H1 (cell line): Measurements from ENCODE around the gene SMYD5. TPM values are rescaled to one million over a fixed set of nuclear protein-coding genes. Genes with fewer than 3 reads are reported as not detected.
"Not testable (repeated sequence)": the region's sequence is repeated elsewhere in the genome, so short reads cannot be mapped to it uniquely, and the experiment has no call there.

Experiments used
- CTCF ChIA-PET: fragments of 300-600 bp; sonication (Branson Sonifier 250); formaldehyde crosslinking; loops from one replicate; lab custom pipeline; 2021; ENCODE audit not compliant: partially characterized antibody; lab: Charles Lee
- POLR2A ChIA-PET: fragments of 300-600 bp; sonication (Branson Sonifier 250); formaldehyde crosslinking; loops from one replicate; lab custom pipeline; 2021; ENCODE audit warnings: inconsistent platforms; ENCODE audit not compliant: partially characterized antibody; lab: Charles Lee
- DNase-seq, 2 experiments: peaks; one replicate each; pipeline versions ENCODE4 v3.0.0 to v3.0.0-alpha.2; 2010 to 2022; ENCODE audit warnings: low spot score in 2 of 2, low read depth in 1 of 2, mixed read lengths in 1 of 2
- FAIRE-seq: peaks from 2 replicates; lab custom pipeline; 2011; peaks lifted over from hg19 to GRCh38; lab: Jason Lieb, UNC
- H2AFZ ChIP-seq: 2 replicates; pipeline ENCODE4 v1.8.1; 2012; ENCODE audit warnings: low read length, inconsistent platforms
- H2AK5ac ChIP-seq: 2 replicates; pipeline ENCODE4 v1.6.1; 2013; ENCODE audit warnings: low read depth, low read length
- H2BK120ac ChIP-seq: replicated peaks from 2 replicates; pipeline ENCODE3; 2013; ENCODE audit warnings: low read depth, low read length, inconsistent platforms
- H2BK12ac ChIP-seq: 2 replicates; pipeline ENCODE4 v1.6.1; 2013; ENCODE audit warnings: low read depth, low read length
- H2BK15ac ChIP-seq: 2 replicates; pipeline ENCODE4 v1.6.1; 2013; ENCODE audit warnings: low read length
- H2BK20ac ChIP-seq: 2 replicates; pipeline ENCODE4 v1.6.1; 2013; ENCODE audit warnings: low read length
- H2BK5ac ChIP-seq: 2 replicates; pipeline ENCODE4 v1.6.1; 2013; ENCODE audit warnings: low read depth, low read length
- H3K14ac ChIP-seq: 2 replicates; pipeline ENCODE4 v1.6.1; 2013; ENCODE audit warnings: inconsistent platforms; ENCODE audit not compliant: insufficient read length
- H3K18ac ChIP-seq: 2 replicates; pipeline ENCODE4 v1.6.1; 2013; ENCODE audit warnings: low read length; ENCODE audit errors: extremely low read depth
- H3K23ac ChIP-seq: 2 replicates; pipeline ENCODE4 v1.6.1; 2013; ENCODE audit warnings: inconsistent platforms; ENCODE audit not compliant: insufficient read length
- H3K23me2 ChIP-seq: 2 replicates; pipeline ENCODE4 v1.6.1; 2013; ENCODE audit warnings: low read depth, low read length
- H3K27ac ChIP-seq: 2 replicates; pipeline ENCODE4 v1.6.1; 2011; ENCODE audit warnings: low read depth, low read length, inconsistent platforms
- H3K27me3 ChIP-seq, 4 experiments: replicated peaks in 1 of 4; 1 replicate in 1 of 4; 2 replicates in 3 of 4; pipeline versions ENCODE4 v1.6.1 to v1.8.1; 2011 to 2013; ENCODE audit warnings: low read length in 3 of 4, mild to moderate bottlenecking in 3 of 4, inconsistent platforms in 2 of 4, mixed read lengths in 2 of 4, moderate library complexity in 1 of 4; ENCODE audit not compliant: control insufficient read depth in 3 of 4, insufficient read depth in 3 of 4; ENCODE audit errors: extremely low read depth in 1 of 4
- H3K36me3 ChIP-seq, 4 experiments: 2 replicates each; pipeline versions ENCODE4 v1.6.1 to v1.8.1; 2011 to 2013; ENCODE audit warnings: mild to moderate bottlenecking in 4 of 4, low read length in 3 of 4, moderate library complexity in 2 of 4, control low read depth in 1 of 4, inconsistent platforms in 1 of 4; ENCODE audit not compliant: insufficient read depth in 4 of 4, control insufficient read depth in 2 of 4
- H3K4ac ChIP-seq: replicated peaks from 2 replicates; pipeline ENCODE3; 2013; ENCODE audit warnings: low read length, low read depth, mixed read lengths, inconsistent platforms; ENCODE audit not compliant: insufficient read length
- H3K4me1 ChIP-seq, 4 experiments: replicated peaks in 1 of 4; 1 replicate in 1 of 4; 2 replicates in 3 of 4; pipeline versions ENCODE4 v1.6.1 to v1.8.1; 2011 to 2013; ENCODE audit warnings: low read length in 3 of 4, inconsistent platforms in 2 of 4, mixed read lengths in 1 of 4; ENCODE audit not compliant: insufficient read depth in 4 of 4, control insufficient read depth in 3 of 4
- H3K4me2 ChIP-seq, 2 experiments: 2 replicates each; pipeline versions ENCODE4 v1.6.1 to v1.8.1; 2011 to 2013; ENCODE audit warnings: low read depth in 2 of 2, low read length in 2 of 2, control low read depth in 1 of 2, inconsistent platforms in 1 of 2, mild to moderate bottlenecking in 1 of 2; ENCODE audit not compliant: insufficient read depth in 1 of 2
- H3K4me3 ChIP-seq, 4 experiments: fragments of 200-600, 300-600 bp in 1 of 4; sonication (generic), shearing (Covaris generic), sonication (Bioruptor Twin) in 1 of 4; 2 replicates each; pipeline versions ENCODE4 v1.5.1 to v1.8.1; 2011 to 2016; ENCODE audit warnings: low read length in 4 of 4, low read depth in 3 of 4, control low read depth in 2 of 4, inconsistent platforms in 2 of 4, mild to moderate bottlenecking in 2 of 4, mixed read lengths in 1 of 4, moderate library complexity in 1 of 4; ENCODE audit not compliant: insufficient read depth in 2 of 4; ENCODE audit errors: extremely low read depth in 1 of 4
- H3K56ac ChIP-seq: replicated peaks from 2 replicates; pipeline ENCODE3; 2013; ENCODE audit warnings: low read depth, mild to moderate bottlenecking, mixed read lengths, low read length, inconsistent platforms; ENCODE audit not compliant: insufficient read length
- H3K79me1 ChIP-seq: 2 replicates; pipeline ENCODE4 v1.6.1; 2013; ENCODE audit warnings: low read depth, low read length, control low read depth
- H3K79me2 ChIP-seq, 2 experiments: 2 replicates each; pipeline versions ENCODE4 v1.6.1 to v1.8.1; 2012 to 2013; ENCODE audit warnings: low read length in 2 of 2, mild to moderate bottlenecking in 2 of 2, inconsistent platforms in 1 of 2; ENCODE audit not compliant: insufficient read depth in 2 of 2, control insufficient read depth in 1 of 2
- H3K9ac ChIP-seq, 4 experiments: replicated peaks in 1 of 4; 1 replicate in 1 of 4; 2 replicates in 3 of 4; pipeline versions ENCODE4 v1.6.1 to v1.8.1; 2011 to 2013; ENCODE audit warnings: low read depth in 3 of 4, low read length in 3 of 4, control low read depth in 2 of 4, mild to moderate bottlenecking in 2 of 4, moderate library complexity in 2 of 4, inconsistent platforms in 1 of 4; ENCODE audit errors: extremely low read depth in 1 of 4
- H3K9me3 ChIP-seq, 2 experiments: 2 replicates each; pipeline versions ENCODE4 v1.6.1 to v1.8.1; 2012 to 2013; ENCODE audit warnings: mild to moderate bottlenecking in 2 of 2, moderate library complexity in 2 of 2, control low read depth in 1 of 2, inconsistent platforms in 1 of 2, low read depth in 1 of 2, low read length in 1 of 2, mixed read lengths in 1 of 2; ENCODE audit not compliant: insufficient read depth in 2 of 2
- H4K20me1 ChIP-seq, 2 experiments: replicated peaks in 1 of 2; 2 replicates each; pipeline versions ENCODE3 to v1.8.1; 2011 to 2013; ENCODE audit warnings: inconsistent platforms in 2 of 2, low read length in 2 of 2, mild to moderate bottlenecking in 1 of 2; ENCODE audit not compliant: insufficient read depth in 2 of 2, control insufficient read depth in 1 of 2
- H4K5ac ChIP-seq: 2 replicates; pipeline ENCODE4 v1.6.1; 2013; ENCODE audit warnings: low read length, low read depth, mixed read lengths, inconsistent platforms; ENCODE audit not compliant: insufficient read length
- H4K8ac ChIP-seq: 2 replicates; pipeline ENCODE4 v1.8.0; 2013; ENCODE audit warnings: mild to moderate bottlenecking, moderate library complexity, low read length, inconsistent platforms; ENCODE audit not compliant: insufficient read depth; ENCODE audit errors: extremely low read depth
- H4K91ac ChIP-seq: replicated peaks from 2 replicates; pipeline ENCODE3; 2013; ENCODE audit warnings: low read length, mixed read lengths, inconsistent platforms; ENCODE audit not compliant: insufficient read length
- WGBS, 2 experiments: shearing (Covaris generic) in 1 of 2; methylation state at CpG; one replicate each; pipeline versions ENCODE4 v1.1.6 to v1.1.7; 2013 to 2015; ENCODE audit warnings: low lambda C conversion rate in 2 of 2, mixed read lengths in 2 of 2, inconsistent platforms in 1 of 2, low coverage in 1 of 2, missing lambda C conversion rate in 1 of 2; ENCODE audit not compliant: insufficient replicate concordance in 2 of 2, insufficient coverage in 1 of 2, insufficient read length in 1 of 2; ENCODE audit errors: extremely low coverage in 1 of 2, missing lambda C conversion rate in 1 of 2; 5-methylcytosine and 5-hydroxymethylcytosine counted together
- polyA plus RNA-seq, 7 experiments: library from polyadenylated mRNA; depleted of rRNA in 3 of 7; stranded (reverse) in 5 of 7; unstranded in 2 of 7; fragments of >200 nt in 5 of 7; fragments of 200-250 nt in 2 of 7; gene quantifications; 1 replicate in 5 of 7; 2 replicates in 1 of 7; 4 replicates in 1 of 7; pipeline versions ENCODE4 v1.2.1 to v1.2.3, GENCODE V29; 2011 to 2013; ENCODE audit warnings: missing spikeins in 2 of 7, mixed read lengths in 2 of 7
- total RNA-seq: library from RNA; stranded (reverse); fragmentation: NEBNext Ultra II Directional; extraction: Animal tissue kit (Norgen Biotek cat#: 25700); gene quantifications from 2 replicates; pipeline ENCODE4 v1.2.1, GENCODE V29; 2021

SMYD5 gene
- total and polyA plus RNA-seq, 2 of the 8 experiments (the other 6 are each of a cell fraction or from before 2014, with no cell fraction given) = 35.2 to 56.7 TPM

- not testable (repeated sequence) for H2BK5ac ChIP-seq, H4K8ac ChIP-seq, H3K79me1 ChIP-seq, H3K56ac ChIP-seq, H3K4me1 ChIP-seq, H2BK120ac ChIP-seq, H3K23me2 ChIP-seq, H3K14ac ChIP-seq, H3K9me3 ChIP-seq, H4K91ac ChIP-seq, H3K4ac ChIP-seq, H3K23ac ChIP-seq, H3K4me3 ChIP-seq, H2AFZ ChIP-seq, H3K18ac ChIP-seq, H3K79me2 ChIP-seq, H3K27ac ChIP-seq, H2AK5ac ChIP-seq, H2BK15ac ChIP-seq, H4K5ac ChIP-seq, H3K4me2 ChIP-seq, H2BK20ac ChIP-seq, H3K27me3 ChIP-seq, H3K9ac ChIP-seq, H2BK12ac ChIP-seq, DNase-seq, FAIRE-seq
- ChIA-PET POLR2A (interaction anchor here (0.8 to 3.0 kb wide), 7 partner anchors 9 to 29 kb away, joined by 3 to 11 read pairs (median 4); partner anchors contain the start of gene CCT7), CTCF (interaction anchor here (0.6 to 3.9 kb wide), 7 partner anchors 15 to 369 kb away, joined by 3 to 24 read pairs (median 4); no protein-coding TSS in a partner anchor)
- Histone ChIP-seq H3K36me3 (peaks cover 3 to 20% (median 8%) of the 10 kb centered on the region in 4 experiments; a peak in 5 of 8 replicates), H4K20me1 (peaks cover 7 to 20% of the 10 kb centered on the region in 2 experiments)
- WGBS, 2 experiments = 89% methylated on average over 18 of the region's 18 CpGs; no CpG with 5 or more reads in 1 of the 2 experiments
Observed at GRCh38 chr2:73262691-73263429, 48.8 kb downstream of the SMYD5 start.
